HL-60 (cell line): Measurements from ENCODE around the gene TSGA10.
"Not testable (repeated sequence)": the region's sequence is repeated elsewhere in the genome, so short reads cannot be mapped to it uniquely, and the experiment has no call there.

Experiments used
- DNase-seq, 2 experiments: peaks; one replicate each; pipeline ENCODE4 v3.0.0-alpha.2; 2010 to 2020; ENCODE audit warnings: low read depth in 1 of 2, low spot score in 1 of 2
- H3K27ac ChIP-seq: fragments of 250-450 bp; sonication (Bioruptor Pico); replicated peaks from 2 replicates; pipeline ENCODE4 v1.5.1; 2020; ENCODE audit warnings: mild to moderate bottlenecking, moderate library complexity
- H3K27me3 ChIP-seq: fragments of 250-450 bp; sonication (Bioruptor Pico); 2 replicates; pipeline ENCODE4 v1.5.1; 2021; ENCODE audit warnings: mild to moderate bottlenecking, moderate library complexity; ENCODE audit not compliant: insufficient read depth, poor library complexity, severe bottlenecking
- H3K4me3 ChIP-seq: replicated peaks from 2 replicates; pipeline ENCODE4 v1.5.1; 2011; ENCODE audit warnings: mild to moderate bottlenecking, control low read depth, low read length; ENCODE audit not compliant: insufficient read depth
- CTCF ChIP-seq: IDR thresholded peaks from one replicate; pipeline ENCODE4 v1.5.1; 2011; ENCODE audit warnings: low read length, control low read depth, inconsistent platforms; ENCODE audit not compliant: insufficient read depth
- GABPA ChIP-seq: IDR thresholded peaks from 2 replicates; pipeline ENCODE4 v1.6.1; 2012; ENCODE audit warnings: low read depth
- POLR2AphosphoS5 ChIP-seq: IDR thresholded peaks from 2 replicates; pipeline ENCODE4 v1.6.1; 2012; ENCODE audit warnings: low read depth
- REST ChIP-seq: IDR thresholded peaks from 2 replicates; pipeline ENCODE4 v1.6.1; 2012; ENCODE audit warnings: low read depth; ENCODE audit not compliant: insufficient replicate concordance
- SPI1 ChIP-seq: IDR thresholded peaks from 2 replicates; pipeline ENCODE4 v1.6.1; 2012; ENCODE audit warnings: low read depth, mild to moderate bottlenecking, borderline replicate concordance

The TSGA10 gene

GRCh38 chr2:99028558-99028957 lies 126.2 kb downstream of the TSGA10 start:
- DNase-seq: no peak

GRCh38 chr2:99027856-99028255 lies 126.9 kb downstream of the TSGA10 start:
- no peak overlapping the region for H3K4me3 ChIP-seq
- DNase-seq: no peak
- no peak for TF ChIP-seq POLR2AphosphoS5
- TF ChIP-seq REST: no peak
- TF ChIP-seq CTCF: no peak
- no peak for TF ChIP-seq SPI1
- no peak for TF ChIP-seq GABPA
- no peaks in the 10 kb centered on the region for H3K27me3 ChIP-seq
- no peak overlapping the region for H3K27ac ChIP-seq

More at GRCh38 chr2:99028558-99028957, 126.2 kb downstream of the TSGA10 start:
- H3K4me3 ChIP-seq: no peak overlapping the region
- TF ChIP-seq POLR2AphosphoS5 (no peak), REST (peak; percentile 88), GABPA (no peak), CTCF (no peak), SPI1 (no peak)
- no peak overlapping the region for H3K27ac ChIP-seq
- H3K27me3 ChIP-seq: no peaks in the 10 kb centered on the region

- no peaks in the 10 kb centered on the region for H3K27me3 ChIP-seq
- no peak overlapping the region for H3K27ac ChIP-seq
- no peak overlapping the region for H3K4me3 ChIP-seq
- no peak for DNase-seq
- TF ChIP-seq CTCF (no peak), REST (no peak), SPI1 (no peak), GABPA (no peak), POLR2AphosphoS5 (no peak)
Measured at GRCh38 chr2:99000708-99001107, 154.0 kb downstream of the TSGA10 start.

- not testable (repeated sequence) for H3K4me3 ChIP-seq, H3K27ac ChIP-seq, DNase-seq, H3K27me3 ChIP-seq
Measured at GRCh38 chr2:98988695-98989094, 166.0 kb downstream of the TSGA10 start.
